ENCODE results near the gene DIP2B.
A peak's percentile ranks its signal among the peaks of the same experiment; 100 is the strongest.
"Not testable (repeated sequence)": the region's sequence is repeated elsewhere in the genome, so short reads cannot be mapped to it uniquely, and the experiment has no call there.

Gene DIP2B

GRCh38 chr12:50765095-50765911, 260.5 kb downstream of the DIP2B start:
- peak in 1 of 2 donors; percentile 11 for DNase-seq (ENCODE audit: low read depth in 2 of 2)

GRCh38 chr12:50768391-50768790, 263.6 kb downstream of the DIP2B start:
- DNase-seq (ENCODE audit: low read depth in 2 of 2), result no peak

GRCh38 chr12:50768813-50769212, 264.0 kb downstream of the DIP2B start:
- not testable (repeated sequence) for DNase-seq (ENCODE audit: low read depth in 2 of 2)

- DNase-seq (ENCODE audit: low read depth in 2 of 2), result no peak
Observed at GRCh38 chr12:50771409-50771808, 266.6 kb downstream of the DIP2B start.

- no peak for DNase-seq (ENCODE audit: low read depth in 2 of 2)
Observed at GRCh38 chr12:50772470-50772869, 267.7 kb downstream of the DIP2B start.

GRCh38 chr12:50772877-50773276, 268.1 kb downstream of the DIP2B start:
- DNase-seq (ENCODE audit: low read depth in 2 of 2), result no peak

GRCh38 chr12:50775251-50775650, 270.5 kb downstream of the DIP2B start:
- DNase-seq (ENCODE audit: low read depth in 2 of 2), result no peak

GRCh38 chr12:50776749-50777728, 272.3 kb downstream of the DIP2B start:
- no peak for DNase-seq (ENCODE audit: low read depth in 2 of 2)

GRCh38 chr12:50778663-50779590, 274.1 kb downstream of the DIP2B start:
- no peak for DNase-seq (ENCODE audit: low read depth in 2 of 2)

- DNase-seq (ENCODE audit: low read depth in 2 of 2), result no peak
Observed at GRCh38 chr12:50780013-50780412, 275.2 kb downstream of the DIP2B start.

- DNase-seq (ENCODE audit: low read depth in 2 of 2), result no peak
Observed at GRCh38 chr12:50784501-50784900, 279.7 kb downstream of the DIP2B start.

- no peak for DNase-seq (ENCODE audit: low read depth in 2 of 2)
Observed at GRCh38 chr12:50785406-50786001, 280.7 kb downstream of the DIP2B start.

- DNase-seq (ENCODE audit: low read depth in 2 of 2), result no peak
Observed at GRCh38 chr12:50786498-50787231, 281.9 kb downstream of the DIP2B start.

GRCh38 chr12:50787618-50788017, 282.8 kb downstream of the DIP2B start:
- no peak for DNase-seq (ENCODE audit: low read depth in 2 of 2)

- no peak for DNase-seq (ENCODE audit: low read depth in 2 of 2)
Observed at GRCh38 chr12:50788561-50788960, 283.8 kb downstream of the DIP2B start.

GRCh38 chr12:50790081-50790480, 285.3 kb downstream of the DIP2B start:
- no peak for DNase-seq (ENCODE audit: low read depth in 2 of 2)

All from stimulated activated CD8-positive, alpha-beta memory T cell treated with anti-CD3 and anti-CD28 coated beads, Interleukin-7, amount 100 ng/mL, for 4 hours (primary cell).